BLaER1 (cell line): Measurements from ENCODE around the gene RET.

Experiments used
- H3K27ac ChIP-seq: shearing (Covaris generic); formaldehyde crosslinking; 2 replicates; pipeline ENCODE4 v1.8.1; 2022
- H3K27me3 ChIP-seq: shearing (Covaris generic); formaldehyde crosslinking; 2 replicates; pipeline ENCODE4 v1.8.1; 2022
- H3K36me3 ChIP-seq: shearing (Covaris generic); formaldehyde crosslinking; 2 replicates; pipeline ENCODE4 v1.8.1; 2022
- H3K4me1 ChIP-seq: shearing (Covaris generic); formaldehyde crosslinking; 2 replicates; pipeline ENCODE4 v1.8.1; 2022
- H3K4me2 ChIP-seq: shearing (Covaris generic); formaldehyde crosslinking; 2 replicates; pipeline ENCODE4 v1.8.1; 2022
- H3K4me3 ChIP-seq: shearing (Covaris generic); formaldehyde crosslinking; 2 replicates; pipeline ENCODE4 v1.8.1; 2022
- H3K9ac ChIP-seq: shearing (Covaris generic); formaldehyde crosslinking; 2 replicates; pipeline ENCODE4 v1.8.1; 2022
- H3K9me3 ChIP-seq: shearing (Covaris generic); formaldehyde crosslinking; 2 replicates; pipeline ENCODE4 v1.8.1; 2022
- H4K20me1 ChIP-seq: shearing (Covaris generic); formaldehyde crosslinking; 2 replicates; pipeline ENCODE4 v1.8.1; 2022
- Cebpa-rat ChIP-seq: shearing (Covaris generic); IDR thresholded peaks from 2 replicates; pipeline ENCODE4 v1.8.1; 2022

Gene RET

GRCh38 chr10:43117777-43118583 lies 41.1 kb downstream of the RET start:
- 0 out of 2 replicates have a peak overlapping the region, but pooled peaks have one; percentile 26 for H3K27ac ChIP-seq
- 0 out of 2 replicates have a peak overlapping the region, but pooled peaks have one; percentile 17 for H3K4me2 ChIP-seq
- H3K4me3 ChIP-seq: no peak overlapping the region
- H3K9ac ChIP-seq: no peak overlapping the region
- TF ChIP-seq Cebpa-rat: no peak
- H4K20me1 ChIP-seq: no peaks in the 10 kb centered on the region
- H3K4me1 ChIP-seq: peaks cover 81% of the 10 kb centered on the region
- H3K9me3 ChIP-seq: no peaks in the 10 kb centered on the region
- H3K27me3 ChIP-seq: no peaks in the 10 kb centered on the region
- H3K36me3 ChIP-seq: no peaks in the 10 kb centered on the region

- H3K9me3 ChIP-seq: no peaks in the 10 kb centered on the region
- 0 out of 2 replicates have a peak overlapping the region, but pooled peaks have one; percentile 17 for H3K4me2 ChIP-seq
- H4K20me1 ChIP-seq: no peaks in the 10 kb centered on the region
- H3K4me1 ChIP-seq: peaks cover 82% of the 10 kb centered on the region
- H3K36me3 ChIP-seq: no peaks in the 10 kb centered on the region
- H3K4me3 ChIP-seq: no peak overlapping the region
- H3K27me3 ChIP-seq: no peaks in the 10 kb centered on the region
- TF ChIP-seq Cebpa-rat: no peak
- H3K27ac ChIP-seq: peak overlapping the region; percentile 26; the same call in 1 of the 2 replicates
- H3K9ac ChIP-seq: no peak overlapping the region; the same call in 1 of the 2 replicates
Observed at GRCh38 chr10:43118631-43119415, 42.0 kb downstream of the RET start.

- Histone ChIP-seq H3K4me2 (peak overlapping the region; percentile 91), H3K9ac (no peak overlapping the region; the same call in 1 of the 2 replicates), H3K9me3 (no peaks in the 10 kb centered on the region), H3K4me1 (peaks cover 83% of the 10 kb centered on the region), H4K20me1 (no peaks in the 10 kb centered on the region), H3K27ac (peak overlapping the region; percentile 79; the same call in 1 of the 2 replicates), H3K4me3 (no peak overlapping the region), H3K36me3 (no peaks in the 10 kb centered on the region), H3K27me3 (no peaks in the 10 kb centered on the region)
- no peak for TF ChIP-seq Cebpa-rat
Observed at GRCh38 chr10:43119416-43120115, 42.7 kb downstream of the RET start.

- no peaks in the 10 kb centered on the region for H4K20me1 ChIP-seq
- no peak for TF ChIP-seq Cebpa-rat
- H3K27ac ChIP-seq: peak overlapping the region; percentile 79
- peak overlapping the region; percentile 91 for H3K4me2 ChIP-seq
- H3K4me1 ChIP-seq: peaks cover 84% of the 10 kb centered on the region
- H3K27me3 ChIP-seq: no peaks in the 10 kb centered on the region
- peak overlapping the region; percentile 56; the same call in 1 of the 2 replicates for H3K9ac ChIP-seq
- no peaks in the 10 kb centered on the region for H3K36me3 ChIP-seq
- no peaks in the 10 kb centered on the region for H3K9me3 ChIP-seq
- H3K4me3 ChIP-seq: no peak overlapping the region
Observed at GRCh38 chr10:43120116-43120928, 43.5 kb downstream of the RET start.

- Histone ChIP-seq H3K27ac (peak overlapping the region; percentile 79), H4K20me1 (no peaks in the 10 kb centered on the region), H3K27me3 (no peaks in the 10 kb centered on the region)
Observed at GRCh38 chr10:43120929-43121314, 44.1 kb downstream of the RET start.

GRCh38 chr10:43121444-43121843 lies 44.6 kb downstream of the RET start:
- H3K4me2 ChIP-seq: peak overlapping the region; percentile 91
- H3K4me3 ChIP-seq: 0 out of 2 replicates have a peak overlapping the region, but pooled peaks have one; percentile 6
- no peaks in the 10 kb centered on the region for H3K27me3 ChIP-seq
- peak overlapping the region; percentile 56 for H3K9ac ChIP-seq
- peaks cover 91% of the 10 kb centered on the region for H3K4me1 ChIP-seq
- H3K27ac ChIP-seq: peak overlapping the region; percentile 79
- H3K9me3 ChIP-seq: no peaks in the 10 kb centered on the region
- no peak for TF ChIP-seq Cebpa-rat
- no peaks in the 10 kb centered on the region for H4K20me1 ChIP-seq
- H3K36me3 ChIP-seq: no peaks in the 10 kb centered on the region

More at GRCh38 chr10:43120929-43121314, 44.1 kb downstream of the RET start:
- H3K36me3 ChIP-seq: no peaks in the 10 kb centered on the region
- TF ChIP-seq Cebpa-rat: no peak
- H3K4me1 ChIP-seq: peaks cover 86% of the 10 kb centered on the region
- no peak overlapping the region for H3K4me3 ChIP-seq
- H3K9me3 ChIP-seq: no peaks in the 10 kb centered on the region
- H3K9ac ChIP-seq: peak overlapping the region; percentile 56; the same call in 1 of the 2 replicates
- peak overlapping the region; percentile 91 for H3K4me2 ChIP-seq

- peak overlapping the region; percentile 56; the same call in 1 of the 2 replicates for H3K9ac ChIP-seq
- no peaks in the 10 kb centered on the region for H3K27me3 ChIP-seq
- no peaks in the 10 kb centered on the region for H3K36me3 ChIP-seq
- TF ChIP-seq Cebpa-rat: no peak
- H3K4me2 ChIP-seq: peak overlapping the region; percentile 91
- 0 out of 2 replicates have a peak overlapping the region, but pooled peaks have one; percentile 6 for H3K4me3 ChIP-seq
- H3K4me1 ChIP-seq: peaks cover 96% of the 10 kb centered on the region
- H3K27ac ChIP-seq: peak overlapping the region; percentile 79
- no peaks in the 10 kb centered on the region for H4K20me1 ChIP-seq
- H3K9me3 ChIP-seq: no peaks in the 10 kb centered on the region
Observed at GRCh38 chr10:43122096-43122495, 45.2 kb downstream of the RET start.

- no peaks in the 10 kb centered on the region for H3K27me3 ChIP-seq
- H3K9me3 ChIP-seq: no peaks in the 10 kb centered on the region
- no peak overlapping the region for H3K4me3 ChIP-seq
- no peaks in the 10 kb centered on the region for H3K36me3 ChIP-seq
- peak overlapping the region; percentile 91 for H3K4me2 ChIP-seq
- no peak for TF ChIP-seq Cebpa-rat
- peak overlapping the region; percentile 79 for H3K27ac ChIP-seq
- peak overlapping the region; percentile 56; the same call in 1 of the 2 replicates for H3K9ac ChIP-seq
- H3K4me1 ChIP-seq: peaks cover 96% of the 10 kb centered on the region
- H4K20me1 ChIP-seq: no peaks in the 10 kb centered on the region
Observed at GRCh38 chr10:43122826-43123225, 46.0 kb downstream of the RET start.
